22Rv1 (cell line): ENCODE results near the gene DPEP1.

ENCODE experiments used
- ZFX ChIP-seq: fragments of 450-650 bp; IDR thresholded peaks from 2 replicates; pipeline ENCODE4 v1.6.1; 2017; ENCODE audit warnings: antibody characterized with exemption, borderline replicate concordance
- TF ChIP-seq, protein P1 (sequence below): fragments of 450-650 bp; IDR thresholded peaks from 2 replicates; pipeline ENCODE4 v1.5.1; 2017; ENCODE audit warnings: mild to moderate bottlenecking

DNA sequence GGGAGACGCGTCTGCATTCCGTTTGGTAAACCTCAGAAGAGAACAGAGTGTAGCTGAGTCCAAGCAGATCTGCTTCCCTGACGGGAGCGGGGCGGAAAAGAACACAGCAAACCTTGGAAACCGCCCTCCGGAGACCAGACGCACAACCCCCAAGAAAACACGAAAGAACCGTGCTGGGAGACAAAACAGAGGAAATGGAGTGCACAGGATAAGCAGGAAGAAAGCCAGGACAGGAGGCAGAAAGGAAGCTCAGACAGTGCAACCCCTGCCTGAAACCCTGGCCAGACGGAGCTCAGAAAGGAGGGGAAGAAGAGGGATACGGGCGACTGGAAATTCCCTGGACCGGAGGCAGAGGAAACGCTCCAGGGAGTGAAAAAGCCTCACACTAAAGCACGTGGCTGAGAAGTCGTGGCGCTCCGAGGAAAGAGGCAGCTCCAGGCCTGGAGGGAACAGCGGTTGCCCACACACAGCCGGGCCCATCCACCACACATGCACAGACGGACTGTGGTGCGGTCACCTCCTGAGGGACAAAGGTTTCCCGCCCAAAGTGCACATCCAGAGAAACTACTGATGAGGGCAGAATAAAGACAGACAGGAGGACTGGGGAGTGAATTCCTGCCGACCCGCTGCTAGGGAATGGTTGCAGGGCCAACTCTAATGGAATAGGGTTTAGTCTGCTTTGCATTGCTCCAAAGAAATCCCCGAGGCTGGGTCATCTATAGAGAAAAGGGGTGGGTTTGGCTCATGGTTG is 10.2 kb downstream of the DPEP1 start:
- TF ChIP-seq ZFX = no peak
- TF ChIP-seq, protein P1, sequence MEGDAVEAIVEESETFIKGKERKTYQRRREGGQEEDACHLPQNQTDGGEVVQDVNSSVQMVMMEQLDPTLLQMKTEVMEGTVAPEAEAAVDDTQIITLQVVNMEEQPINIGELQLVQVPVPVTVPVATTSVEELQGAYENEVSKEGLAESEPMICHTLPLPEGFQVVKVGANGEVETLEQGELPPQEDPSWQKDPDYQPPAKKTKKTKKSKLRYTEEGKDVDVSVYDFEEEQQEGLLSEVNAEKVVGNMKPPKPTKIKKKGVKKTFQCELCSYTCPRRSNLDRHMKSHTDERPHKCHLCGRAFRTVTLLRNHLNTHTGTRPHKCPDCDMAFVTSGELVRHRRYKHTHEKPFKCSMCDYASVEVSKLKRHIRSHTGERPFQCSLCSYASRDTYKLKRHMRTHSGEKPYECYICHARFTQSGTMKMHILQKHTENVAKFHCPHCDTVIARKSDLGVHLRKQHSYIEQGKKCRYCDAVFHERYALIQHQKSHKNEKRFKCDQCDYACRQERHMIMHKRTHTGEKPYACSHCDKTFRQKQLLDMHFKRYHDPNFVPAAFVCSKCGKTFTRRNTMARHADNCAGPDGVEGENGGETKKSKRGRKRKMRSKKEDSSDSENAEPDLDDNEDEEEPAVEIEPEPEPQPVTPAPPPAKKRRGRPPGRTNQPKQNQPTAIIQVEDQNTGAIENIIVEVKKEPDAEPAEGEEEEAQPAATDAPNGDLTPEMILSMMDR = no peak
